Body of pancreas (tissue), 4 donors: Measurements from ENCODE around the gene YEATS2.

Source experiments
- CTCF ChIP-seq, 7 experiments: fragments of 450-650 bp in 4 of 7; fragments of 200-600 bp in 3 of 7; sonication (generic) in 3 of 7; IDR thresholded peaks; one replicate each; pipeline ENCODE4 v1.5.1; 2016 to 2019; ENCODE audit warnings: antibody characterized with exemption in 7 of 7
- POLR2A ChIP-seq, 3 donors: fragments of 450-650 bp; IDR thresholded peaks; one replicate each; pipeline ENCODE4 v1.6.1; 2016; ENCODE audit warnings: antibody characterized with exemption in 3 of 3, mild to moderate bottlenecking in 2 of 3

DNA sequence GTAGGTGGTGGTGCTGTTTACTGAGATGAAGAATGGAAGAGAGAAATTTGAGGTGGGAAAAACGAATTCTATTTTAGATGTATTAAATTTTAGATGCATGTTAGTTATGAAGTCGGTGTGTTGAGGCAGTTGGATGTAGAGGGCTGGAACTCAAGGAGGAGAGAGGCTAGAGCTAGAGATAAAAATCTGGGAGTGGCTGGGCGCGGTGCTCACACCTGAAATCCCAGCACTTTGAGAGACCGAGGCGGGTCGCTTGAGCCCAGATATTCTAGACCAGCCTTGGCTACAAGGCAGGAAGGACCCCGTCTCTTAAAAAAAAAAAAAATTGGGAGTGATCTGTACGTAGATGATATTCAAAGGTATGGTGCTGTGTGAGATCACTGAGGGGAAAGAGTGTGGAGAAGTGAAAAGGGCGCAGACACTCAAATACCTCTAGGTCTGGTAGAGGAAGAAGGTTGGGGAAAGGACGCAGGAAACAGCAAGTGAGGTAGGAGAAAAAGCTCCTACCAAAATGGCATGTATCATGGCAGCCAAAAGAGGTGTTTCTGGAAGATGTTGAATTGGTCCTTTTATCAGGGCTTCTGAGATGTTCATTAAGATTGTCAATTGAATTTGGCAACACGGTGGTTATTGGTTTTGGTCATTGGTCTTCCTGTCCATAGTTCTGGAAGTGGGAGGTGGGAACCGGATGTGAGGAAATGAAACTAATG is 1.8 kb downstream of the YEATS2 start:
- TF ChIP-seq CTCF (IDR thresholded peaks at IDR 0.05) (no peak), POLR2A (IDR thresholded peaks at IDR 0.05) (no peak)
